GM19395 (cell line): Measurements from ENCODE around the gene REC114.
"Not testable (repeated sequence)": the region's sequence is repeated elsewhere in the genome, so short reads cannot be mapped to it uniquely, and the experiment has no call there.

ENCODE experiments used
- ATAC-seq: cut with Tn5 transposase; IDR thresholded peaks from one replicate; pipeline ENCODE4 v1.9.1; 2021; ENCODE audit warnings: mild to moderate bottlenecking, moderate library complexity; ENCODE audit not compliant: unreplicated experiment

REC114 gene

DNA sequence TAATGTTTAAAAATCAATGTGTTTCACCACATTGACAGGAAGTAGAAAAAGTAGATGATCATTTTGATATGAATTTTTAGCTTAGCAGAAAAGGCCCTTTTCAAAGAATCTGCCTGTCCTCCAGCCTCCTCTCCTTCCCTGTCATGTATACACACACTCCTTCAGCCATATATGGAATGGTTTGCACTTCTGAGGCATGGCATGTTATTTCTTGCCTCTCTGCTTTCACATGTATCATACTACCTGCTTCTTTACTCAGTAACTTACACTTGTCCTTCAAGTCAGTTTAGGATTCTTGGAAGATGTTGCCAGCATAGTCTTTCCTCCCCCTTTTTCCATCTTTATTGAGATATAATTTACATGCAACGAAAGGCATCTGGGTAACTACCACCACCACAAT lies 79.0 kb downstream of the REC114 start:
- ATAC-seq: no peak

DNA sequence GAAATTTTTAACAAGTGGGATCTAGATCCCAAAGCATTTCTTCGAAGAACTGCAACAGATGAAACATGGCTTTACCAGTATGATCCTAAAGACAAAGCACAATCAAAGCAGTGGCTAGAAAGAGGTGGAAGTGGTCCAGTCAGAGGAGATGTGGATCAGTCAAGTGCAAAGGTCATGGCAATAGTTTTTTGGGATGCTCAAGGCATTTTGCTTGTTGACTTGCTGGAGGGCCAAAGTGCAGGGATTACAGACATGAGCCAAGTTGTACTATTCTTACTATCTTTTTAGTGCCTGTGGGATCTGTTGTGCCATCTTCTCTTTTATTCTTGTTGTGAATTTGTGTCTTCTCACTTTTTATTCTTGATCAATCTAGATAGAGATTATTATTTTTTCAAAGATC lies 82.0 kb downstream of the REC114 start:
- no peak for ATAC-seq

DNA sequence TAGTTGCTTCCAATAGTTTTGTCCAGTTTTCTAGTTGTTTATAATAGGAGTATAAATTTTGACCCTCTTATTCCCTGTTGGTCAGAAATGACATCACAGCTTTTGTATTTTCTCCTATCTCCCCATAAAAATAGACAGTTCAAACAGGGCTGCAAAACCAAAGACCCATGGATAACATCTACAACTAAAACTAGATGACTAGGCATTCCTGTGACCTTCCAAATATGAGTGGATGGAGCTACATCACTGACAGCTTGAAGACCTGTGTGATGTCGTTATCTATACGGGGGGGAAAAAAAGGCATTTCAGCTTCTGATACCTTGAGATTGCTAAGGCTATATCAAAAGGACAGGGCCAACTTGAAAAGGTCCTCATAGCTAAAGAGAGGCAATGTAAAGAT lies 84.6 kb downstream of the REC114 start:
- no peak for ATAC-seq

DNA sequence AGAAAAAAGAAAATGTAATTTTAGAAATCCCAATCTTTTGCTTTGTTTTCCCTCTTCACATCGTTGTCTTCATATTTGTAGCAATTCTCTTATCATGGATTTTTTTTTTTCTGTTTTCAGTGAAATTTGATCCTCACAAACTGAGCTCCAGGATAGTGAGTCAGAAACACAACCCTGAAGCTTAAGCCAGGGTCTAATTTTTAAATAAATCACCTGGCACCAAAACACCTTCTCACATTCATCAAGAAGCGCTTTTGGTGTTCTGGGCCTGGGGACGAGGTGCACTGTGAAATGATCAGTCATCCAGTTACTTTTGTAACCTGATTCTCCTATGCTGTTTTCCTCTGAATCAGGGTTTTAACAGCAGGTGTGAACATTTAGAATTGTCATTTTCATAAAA lies 87.7 kb downstream of the REC114 start:
- no peak for ATAC-seq

DNA sequence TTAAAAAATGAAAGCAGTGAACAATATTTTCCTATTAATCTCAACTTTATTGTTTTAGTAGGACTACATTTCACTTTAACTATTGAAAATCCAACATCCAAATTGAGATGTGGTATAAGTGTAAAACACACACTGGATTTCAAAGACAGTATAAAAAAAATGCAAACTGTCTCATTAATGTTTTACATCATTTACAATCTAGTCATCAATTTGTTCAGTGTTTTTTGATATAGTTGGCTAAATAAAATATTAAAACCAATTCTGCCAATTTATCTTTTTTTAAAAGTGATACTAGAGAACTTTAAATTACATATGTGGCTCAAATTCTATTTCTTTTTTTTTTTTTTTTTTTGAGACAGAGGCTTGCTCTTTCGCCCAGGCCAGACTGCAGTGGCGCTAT lies 95.2 kb downstream of the REC114 start:
- no peak for ATAC-seq

DNA sequence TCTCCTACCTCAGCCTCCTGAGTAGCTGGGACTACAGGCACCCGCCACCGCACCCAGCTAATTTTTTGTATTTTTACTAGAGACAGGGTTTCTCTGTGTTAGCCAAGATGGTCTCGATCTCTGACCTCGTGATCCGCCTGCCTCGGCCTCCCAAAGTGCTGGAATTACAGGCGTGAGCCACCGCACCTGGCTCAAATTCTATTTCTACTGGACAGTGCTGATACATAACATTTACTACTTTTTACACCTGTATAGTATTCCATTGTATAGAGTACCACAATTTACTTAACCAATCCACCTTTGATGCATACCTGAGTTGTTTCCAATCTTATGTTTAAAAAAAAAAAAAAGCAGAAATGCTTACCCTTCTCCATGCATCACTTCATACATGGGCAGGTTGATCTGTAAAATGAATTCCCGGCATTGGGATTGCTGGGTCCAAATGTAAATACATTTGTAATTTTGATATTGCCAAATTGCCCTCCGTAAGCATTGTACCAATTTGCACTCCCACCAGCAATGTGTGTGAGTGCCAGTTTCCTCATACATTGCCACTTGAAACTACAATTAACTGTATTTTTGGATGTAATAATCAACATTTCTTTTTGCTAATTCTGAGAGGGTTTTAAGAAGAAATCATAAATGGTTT lies 95.7 kb downstream of the REC114 start:
- ATAC-seq: no peak

DNA sequence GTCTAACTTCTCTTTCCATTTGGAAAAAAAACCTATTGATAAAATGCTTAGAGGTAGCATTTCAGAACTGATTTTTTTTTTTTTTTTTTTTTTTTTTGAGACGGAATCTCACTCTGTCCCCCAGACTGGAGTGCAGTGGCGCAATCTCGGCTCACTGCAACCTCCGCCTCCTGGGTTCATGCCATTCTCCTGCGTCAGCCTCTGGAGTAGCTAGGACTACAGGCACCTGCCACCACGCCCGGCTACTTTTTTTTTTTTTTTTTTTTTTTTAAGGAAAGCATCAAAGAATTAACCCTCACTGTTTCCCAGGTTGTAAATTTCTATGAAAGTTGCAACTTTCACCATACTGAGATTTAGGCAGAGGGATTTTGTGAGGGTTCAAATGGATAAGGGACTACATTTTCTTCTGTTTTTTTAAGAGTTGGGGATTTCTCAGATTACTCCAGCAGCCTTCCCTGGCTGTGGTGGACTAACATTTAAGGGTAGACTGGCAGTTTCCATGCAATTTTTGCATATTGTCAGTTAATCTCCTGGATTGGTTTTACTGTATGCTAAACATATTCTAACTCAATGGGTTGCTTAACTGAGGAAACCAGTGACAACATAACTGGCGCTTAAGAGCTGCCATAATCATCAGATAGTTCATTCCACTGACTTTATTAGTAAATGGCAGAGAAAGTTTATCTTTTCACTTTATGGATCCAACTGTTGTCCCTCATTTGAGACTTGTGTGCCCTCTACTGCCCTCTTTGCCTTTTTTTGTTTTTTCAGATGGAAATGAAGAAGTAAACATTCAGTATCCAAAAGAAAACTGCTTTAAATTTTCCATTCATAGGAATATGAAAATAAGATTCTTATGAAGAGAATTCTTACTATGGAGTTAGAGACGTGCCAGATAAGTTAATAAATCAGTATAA lies 96.5 kb downstream of the REC114 start:
- no peak for ATAC-seq

DNA sequence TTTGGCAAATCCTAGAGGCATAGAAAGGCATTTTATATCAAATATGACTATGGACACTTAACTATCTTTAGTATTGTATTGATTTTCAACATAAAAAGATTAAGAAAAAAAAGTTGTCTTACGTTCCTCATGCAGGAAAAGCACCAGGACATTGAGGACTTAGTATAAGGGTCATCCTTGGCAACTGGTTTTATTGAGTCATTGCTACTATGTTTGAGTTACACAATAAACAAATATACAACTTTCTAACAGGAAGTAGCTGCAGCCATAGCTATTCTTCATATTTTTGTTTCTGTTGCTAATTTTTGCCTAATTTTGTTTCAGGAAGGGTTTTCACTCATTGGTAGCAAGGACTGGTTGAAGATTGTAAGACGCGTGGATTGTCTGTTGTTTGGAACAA lies 97.2 kb downstream of the REC114 start:
- no peak for ATAC-seq

DNA sequence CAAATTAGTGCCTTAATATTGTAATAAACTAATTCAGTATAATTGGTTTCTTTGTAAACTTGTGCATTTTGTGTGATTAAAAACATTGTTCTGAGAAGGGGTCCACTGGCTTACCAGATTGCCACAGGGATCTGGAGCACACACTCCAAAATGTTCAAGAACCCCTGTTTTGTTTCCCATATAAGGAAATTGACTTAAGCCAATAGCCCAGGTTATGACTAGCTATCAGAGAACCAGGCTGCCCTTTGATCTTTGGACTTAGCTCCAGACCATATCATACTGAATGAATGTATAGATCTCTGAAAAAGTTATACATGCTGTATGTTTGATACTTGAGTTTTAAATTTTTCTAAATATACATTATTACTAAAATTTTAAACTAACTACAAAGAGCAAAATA lies 98.5 kb downstream of the REC114 start:
- ATAC-seq: no peak

DNA sequence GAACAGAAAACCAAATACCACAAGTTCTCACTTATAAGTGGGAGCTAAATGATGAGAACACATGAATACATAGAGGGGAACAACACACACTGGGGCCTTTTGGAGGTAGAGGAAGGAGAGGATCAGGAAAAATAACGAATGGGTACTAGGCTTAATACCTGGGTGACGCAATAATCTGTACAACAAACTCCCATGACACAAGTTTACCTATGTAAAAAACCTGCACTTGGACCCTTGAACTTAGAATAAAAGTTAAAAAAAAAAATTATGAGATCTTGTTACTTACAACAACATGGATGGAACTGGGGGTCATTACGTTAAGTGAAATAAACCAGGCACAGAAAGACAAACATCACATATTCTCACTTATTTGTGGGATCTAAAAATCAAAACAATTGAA lies 106.0 kb downstream of the REC114 start:
- ATAC-seq: not testable (repeated sequence)

DNA sequence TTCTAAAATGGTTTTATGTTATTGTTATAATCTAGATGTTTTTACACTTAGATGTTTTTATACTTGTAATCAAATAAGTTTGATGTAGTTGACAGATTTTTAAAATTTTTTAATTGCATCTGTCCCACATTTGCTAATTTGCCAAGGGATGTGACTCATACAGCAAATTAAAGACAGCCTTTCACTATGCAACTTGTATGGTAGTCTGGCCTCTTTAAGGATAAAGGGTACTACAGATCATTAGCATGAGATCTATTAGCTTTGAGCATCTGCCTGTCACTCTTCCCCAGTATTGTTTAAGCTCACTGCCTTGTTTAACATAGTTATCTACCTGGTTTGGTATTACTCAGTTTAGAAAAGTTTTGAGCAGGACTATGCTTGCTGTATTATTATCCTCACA lies 107.2 kb downstream of the REC114 start:
- no peak for ATAC-seq

DNA sequence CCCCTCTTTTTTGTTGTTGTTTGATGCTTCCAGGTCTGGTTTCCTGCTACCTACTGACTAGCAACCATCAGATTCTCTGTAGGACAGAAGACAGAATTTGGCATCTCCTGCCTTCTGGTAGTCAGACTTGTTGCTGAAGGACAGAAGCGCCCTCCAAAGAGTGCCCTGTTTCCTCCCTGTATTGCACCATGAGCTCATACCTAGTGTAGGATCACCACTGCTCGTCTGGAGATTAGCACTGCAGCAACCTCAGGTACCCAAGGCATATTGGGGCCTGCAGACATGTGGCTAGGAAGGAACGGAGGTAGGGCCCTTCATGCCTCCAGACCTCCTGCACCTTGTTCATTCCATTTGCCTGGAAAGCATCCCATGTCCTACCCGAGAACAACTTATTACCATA lies 112.1 kb downstream of the REC114 start:
- no peak for ATAC-seq

DNA sequence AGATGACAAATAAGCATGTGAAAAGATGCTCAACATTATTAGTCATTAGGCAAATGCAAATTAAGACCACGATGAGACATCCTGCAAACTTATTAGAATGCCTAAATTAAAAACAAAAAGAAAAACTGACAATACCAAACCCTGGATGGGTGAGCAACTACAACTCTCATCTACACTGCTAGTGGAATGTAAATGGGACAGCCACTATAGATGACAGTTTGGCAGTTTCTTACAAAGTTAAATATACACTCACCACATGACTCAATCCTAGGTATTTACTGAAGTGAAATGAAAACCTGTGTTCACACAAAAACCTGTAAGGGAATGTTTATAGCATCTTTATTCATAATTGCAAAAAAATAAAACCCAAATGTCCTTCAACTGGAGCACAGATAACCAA lies 115.6 kb downstream of the REC114 start:
- no peak for ATAC-seq

DNA sequence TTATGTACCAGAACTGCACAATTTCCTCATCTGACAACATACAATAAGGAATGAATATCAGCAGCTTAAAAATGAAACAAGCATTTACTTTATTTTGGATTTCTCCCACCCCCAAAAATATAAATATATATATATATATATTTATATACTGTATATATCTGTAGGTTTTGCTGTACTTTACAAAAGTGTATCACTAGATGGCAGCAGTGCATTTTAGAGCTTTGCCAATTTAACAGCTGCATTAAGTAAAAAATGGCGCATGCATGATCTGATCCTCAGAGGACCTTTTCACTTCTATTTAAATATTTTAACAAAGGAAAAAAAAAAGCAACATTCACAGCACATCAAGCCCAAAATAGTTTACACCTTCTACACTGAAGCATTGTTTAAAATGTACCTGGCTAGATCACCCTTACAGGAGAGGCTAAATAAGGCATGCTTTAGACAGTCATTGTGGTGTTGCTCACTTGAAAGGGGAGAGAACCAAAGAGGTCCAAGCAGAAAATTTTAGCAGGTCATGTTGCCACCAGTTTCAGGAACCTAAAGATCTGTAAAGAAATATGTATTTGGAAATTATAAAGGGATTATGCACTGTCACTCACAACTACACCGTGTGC lies 117.6 kb downstream of the REC114 start:
- no peak for ATAC-seq

DNA sequence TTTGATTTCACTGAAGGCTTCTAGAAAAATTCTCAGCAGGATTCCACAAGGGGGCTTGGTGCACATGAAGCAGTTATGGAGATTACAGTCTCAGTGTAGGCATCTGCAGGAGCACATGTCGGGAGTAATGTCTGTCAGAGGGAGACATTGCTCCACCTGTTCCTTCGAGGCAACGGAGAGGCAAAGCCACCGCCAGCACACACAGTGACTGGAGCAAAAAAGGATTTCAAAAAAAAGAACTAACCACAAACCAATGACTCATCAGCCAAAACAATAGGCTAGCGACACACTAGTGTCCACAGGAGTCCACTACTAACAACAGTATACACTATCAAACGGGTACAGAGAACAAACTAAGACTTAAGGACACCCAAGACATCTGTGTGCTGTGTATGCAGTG lies 121.3 kb downstream of the REC114 start:
- ATAC-seq: no peak

DNA sequence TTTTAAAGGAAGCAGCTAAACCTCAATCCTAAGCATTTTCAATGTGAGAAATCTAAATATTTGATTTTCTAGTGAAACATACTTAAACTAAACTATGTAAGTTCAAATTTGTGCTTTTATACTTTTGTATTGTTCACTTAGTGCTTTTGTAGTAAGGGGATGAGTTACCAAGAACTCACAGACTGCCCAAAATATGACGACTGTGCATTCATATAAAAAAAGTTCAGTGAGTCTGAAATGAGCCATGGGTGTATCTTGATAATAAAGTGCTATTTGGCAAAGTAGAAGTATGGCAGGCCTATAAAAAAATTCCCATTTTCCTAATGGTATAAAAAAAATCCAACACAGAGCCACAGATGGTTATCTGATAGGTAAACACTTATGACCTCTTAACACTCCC lies 124.1 kb downstream of the REC114 start:
- ATAC-seq: no peak

DNA sequence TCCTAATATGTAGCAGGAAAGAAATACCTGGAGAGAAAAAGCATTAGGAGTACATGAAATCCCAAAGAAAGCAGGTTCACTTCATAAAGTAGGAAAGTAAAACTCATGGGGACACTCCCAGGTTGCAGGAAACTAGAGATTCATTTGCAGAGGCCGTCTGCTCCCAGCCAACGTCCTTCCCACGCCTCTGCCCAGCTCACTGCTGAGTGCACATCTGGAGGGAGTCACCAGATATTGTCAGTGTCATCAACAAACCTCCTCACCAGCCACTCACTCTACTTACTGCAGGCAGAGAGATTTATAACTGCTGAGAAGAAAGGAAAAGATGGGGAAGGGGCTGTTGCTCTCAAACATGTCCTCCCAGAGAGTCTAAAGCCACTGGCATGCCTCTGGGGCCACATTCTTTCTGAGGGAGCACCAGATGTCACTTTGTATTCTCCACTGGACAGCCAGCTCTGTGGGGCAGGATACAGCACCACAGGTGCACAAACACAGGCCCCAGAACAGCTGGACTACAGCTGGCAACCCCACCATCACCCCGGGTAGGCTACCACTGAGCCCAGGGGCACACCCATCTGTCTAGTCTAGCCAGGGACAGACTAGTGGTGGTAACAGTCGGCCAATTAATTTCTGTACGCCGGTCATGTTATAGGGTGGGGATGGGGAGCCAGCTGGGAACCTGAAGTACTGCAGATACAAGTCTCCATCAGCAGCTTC lies 125.8 kb downstream of the REC114 start:
- no peak for ATAC-seq

DNA sequence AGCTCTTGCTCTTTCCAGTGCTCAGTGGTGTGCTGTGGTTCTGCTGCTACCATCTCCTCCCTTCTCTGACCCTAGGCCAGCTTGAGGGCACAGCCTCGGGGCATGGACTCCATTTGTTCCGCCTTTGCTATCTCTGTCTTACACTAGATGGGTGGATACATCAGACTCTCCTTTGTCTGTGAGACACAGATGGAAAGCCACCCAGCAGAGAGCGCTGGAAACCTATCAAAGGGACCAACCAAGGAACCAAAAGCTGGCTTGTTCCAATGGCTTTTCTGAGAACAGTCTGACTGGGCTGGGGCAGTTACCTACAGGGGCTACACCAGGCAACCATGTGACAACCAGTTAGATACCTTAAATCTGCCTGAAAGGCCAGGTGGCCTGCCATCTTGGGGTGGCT lies 126.4 kb downstream of the REC114 start:
- ATAC-seq: no peak

DNA sequence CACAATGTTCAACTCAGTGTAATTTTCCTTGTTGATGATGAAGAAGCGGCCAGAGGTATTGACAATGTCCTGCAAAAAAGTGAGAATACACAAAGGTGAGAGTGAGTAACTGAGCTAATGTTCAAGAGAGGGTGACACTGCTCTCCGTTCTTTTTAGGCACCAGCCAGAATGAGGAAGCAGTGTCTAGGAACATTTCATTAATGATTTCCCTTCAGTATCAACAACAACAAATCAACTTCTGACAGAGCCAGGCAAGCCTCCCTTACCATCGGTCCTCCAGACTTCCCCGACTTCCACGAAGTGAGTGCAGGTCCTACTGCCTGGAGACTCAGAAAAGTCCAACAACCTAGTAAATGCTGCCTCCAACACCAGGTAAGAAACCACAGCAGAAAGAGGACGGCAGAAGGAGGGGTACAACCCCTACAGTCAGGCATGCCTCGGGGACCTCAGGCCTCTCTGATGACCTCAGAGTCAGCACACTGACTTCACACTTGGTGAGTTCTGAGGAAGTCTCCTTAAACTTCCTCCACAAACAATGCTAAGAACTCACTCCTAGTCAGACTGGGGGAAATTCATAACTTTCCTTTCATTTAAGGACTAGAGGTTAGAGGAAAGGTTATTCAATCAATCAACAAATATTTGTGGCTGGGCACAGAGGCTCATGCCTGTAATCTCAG lies 127.5 kb downstream of the REC114 start:
- no peak for ATAC-seq

DNA sequence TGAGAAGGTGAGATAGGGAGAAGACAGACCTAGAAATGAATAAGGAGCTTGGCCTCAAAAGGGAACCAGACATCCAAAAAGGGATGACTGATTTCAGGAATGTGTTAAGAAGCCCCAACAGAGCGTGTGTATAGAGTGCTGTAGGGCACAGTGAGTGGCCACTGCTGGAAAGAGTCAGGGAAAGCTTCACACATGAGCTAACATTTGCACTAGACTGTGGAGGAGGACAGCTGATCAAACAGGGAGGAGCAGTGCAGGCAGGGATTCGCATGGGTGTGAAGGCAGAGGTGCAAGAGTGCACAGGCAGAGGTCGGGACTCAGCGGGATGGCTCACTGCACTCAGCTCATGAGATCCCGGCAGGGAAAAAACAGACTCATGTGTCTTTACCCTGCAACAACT lies 128.4 kb downstream of the REC114 start:
- ATAC-seq: no peak

DNA sequence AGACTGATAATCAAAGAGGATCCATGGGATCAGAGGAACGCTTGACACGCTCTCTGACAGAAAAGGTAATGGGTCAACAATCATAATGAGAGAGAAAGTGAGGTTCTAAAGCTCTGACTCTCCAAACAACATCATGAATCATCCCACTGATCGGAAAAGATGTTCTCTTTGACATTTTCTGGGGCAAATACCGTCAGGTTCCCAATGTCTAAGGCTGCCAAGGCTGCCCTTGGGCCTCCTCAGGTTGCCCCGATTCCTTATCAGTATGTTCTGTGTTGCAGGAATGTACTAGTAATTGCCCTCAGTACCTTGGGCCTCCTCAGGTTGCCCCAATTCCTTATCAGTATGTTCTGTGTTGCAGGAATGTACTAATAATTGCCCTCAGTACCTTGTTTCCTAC lies 129.3 kb downstream of the REC114 start:
- no peak for ATAC-seq
